ENCODE results near the gene CDKN3.
A peak's percentile ranks its signal among the peaks of the same experiment; 100 is the strongest.
"Not testable (repeated sequence)": the region's sequence is repeated elsewhere in the genome, so short reads cannot be mapped to it uniquely, and the experiment has no call there.

Gene CDKN3

GRCh38 chr14:54424479-54424901 lies 27.7 kb downstream of the CDKN3 start:
- no peak overlapping the region for H3K27ac Mint-ChIP-seq
- no peaks in the 10 kb centered on the region for H3K4me1 Mint-ChIP-seq
- no peaks in the 10 kb centered on the region for H3K9me3 Mint-ChIP-seq
- no peaks in the 10 kb centered on the region for H3K27me3 Mint-ChIP-seq
- H3K36me3 Mint-ChIP-seq = peaks cover 40% of the 10 kb centered on the region
- no peak for DNase-seq
- CTCF ChIA-PET = interaction anchor here (0.7 to 2.3 kb wide), 3 partner anchors 11 to 1998 kb away, joined by 3 to 4 read pairs (median 3); no protein-coding TSS in a partner anchor
- H3K4me3 Mint-ChIP-seq = no peak overlapping the region

GRCh38 chr14:54425068-54425467 lies 28.3 kb downstream of the CDKN3 start:
- Mint-ChIP-seq H3K4me1 (no peaks in the 10 kb centered on the region), H3K27ac (no peak overlapping the region), H3K4me3 (no peak overlapping the region), H3K27me3 (no peaks in the 10 kb centered on the region), H3K9me3 (no peaks in the 10 kb centered on the region), H3K36me3 (peaks cover 39% of the 10 kb centered on the region)
- CTCF ChIA-PET = interaction anchor here (2.3 kb wide), 1 partner anchor 10 kb away, joined by 4 read pairs; no protein-coding TSS in a partner anchor
- DNase-seq = no peak

- no peaks in the 10 kb centered on the region for H3K27me3 Mint-ChIP-seq
- H3K4me3 Mint-ChIP-seq = no peak overlapping the region
- CTCF ChIA-PET = no interaction called here
- peaks cover 35% of the 10 kb centered on the region for H3K36me3 Mint-ChIP-seq
- H3K27ac Mint-ChIP-seq = peak overlapping the region; percentile 12
- DNase-seq = no peak
- H3K4me1 Mint-ChIP-seq = no peaks in the 10 kb centered on the region
- no peaks in the 10 kb centered on the region for H3K9me3 Mint-ChIP-seq
Measured at GRCh38 chr14:54425537-54426274, 28.9 kb downstream of the CDKN3 start.

- Mint-ChIP-seq H3K36me3 (peaks cover 40% of the 10 kb centered on the region), H3K27ac (no peak overlapping the region), H3K4me1 (no peaks in the 10 kb centered on the region), H3K9me3 (no peaks in the 10 kb centered on the region), H3K4me3 (no peak overlapping the region), H3K27me3 (no peaks in the 10 kb centered on the region)
- DNase-seq = no peak
- CTCF ChIA-PET = no interaction called here
Measured at GRCh38 chr14:54427871-54428270, 31.1 kb downstream of the CDKN3 start.

GRCh38 chr14:54428527-54428926 lies 31.7 kb downstream of the CDKN3 start:
- CTCF ChIA-PET = interaction anchor here (0.7 kb wide), 1 partner anchor 80 kb away, joined by 3 read pairs; no protein-coding TSS in a partner anchor
- DNase-seq = no peak
- Mint-ChIP-seq H3K4me3 (no peak overlapping the region), H3K9me3 (no peaks in the 10 kb centered on the region), H3K4me1 (no peaks in the 10 kb centered on the region), H3K27ac (no peak overlapping the region), H3K27me3 (no peaks in the 10 kb centered on the region), H3K36me3 (peaks cover 43% of the 10 kb centered on the region)

- peaks cover 45% of the 10 kb centered on the region for H3K36me3 Mint-ChIP-seq
Measured at GRCh38 chr14:54435500-54435981, 38.7 kb downstream of the CDKN3 start.

GRCh38 chr14:54437954-54438353 lies 41.1 kb downstream of the CDKN3 start:
- H3K36me3 Mint-ChIP-seq = peaks cover 36% of the 10 kb centered on the region
- not testable (repeated sequence) for H3K9me3 Mint-ChIP-seq, DNase-seq, H3K4me3 Mint-ChIP-seq, H3K27ac Mint-ChIP-seq, H3K27me3 Mint-ChIP-seq
- CTCF ChIA-PET = interaction anchor here (0.6 to 1.3 kb wide), 2 partner anchors 31 to 1193 kb away, joined by 3 to 4 read pairs; no protein-coding TSS in a partner anchor
- peaks cover 61% of the 10 kb centered on the region for H3K4me1 Mint-ChIP-seq

More at GRCh38 chr14:54435500-54435981, 38.7 kb downstream of the CDKN3 start:
- H3K4me3 Mint-ChIP-seq = no peak overlapping the region
- H3K9me3 Mint-ChIP-seq = no peaks in the 10 kb centered on the region
- H3K27ac Mint-ChIP-seq = no peak overlapping the region
- no peaks in the 10 kb centered on the region for H3K27me3 Mint-ChIP-seq
- no peak for DNase-seq
- H3K4me1 Mint-ChIP-seq = peaks cover 51% of the 10 kb centered on the region
- CTCF ChIA-PET = interaction anchor here (0.6 to 1.3 kb wide), 4 partner anchors 11 to 1694 kb away, joined by 3 to 4 read pairs (median 3); no protein-coding TSS in a partner anchor

GRCh38 chr14:54438703-54439102 lies 41.9 kb downstream of the CDKN3 start:
- peaks cover 61% of the 10 kb centered on the region for H3K4me1 Mint-ChIP-seq
- no peaks in the 10 kb centered on the region for H3K9me3 Mint-ChIP-seq
- CTCF ChIA-PET = no interaction called here

GRCh38 chr14:54440037-54440436 lies 43.2 kb downstream of the CDKN3 start:
- peak overlapping the region; percentile 90 for H3K27ac Mint-ChIP-seq
- DNase-seq = no peak
- no peaks in the 10 kb centered on the region for H3K9me3 Mint-ChIP-seq
- peaks cover 52% of the 10 kb centered on the region for H3K4me1 Mint-ChIP-seq
- H3K36me3 Mint-ChIP-seq = peaks cover 25% of the 10 kb centered on the region
- H3K27me3 Mint-ChIP-seq = peaks cover 13% of the 10 kb centered on the region
- CTCF ChIA-PET = interaction anchor here (0.6 kb wide), 1 partner anchor 8 kb away, joined by 3 read pairs; no protein-coding TSS in a partner anchor
- H3K4me3 Mint-ChIP-seq = peak overlapping the region; percentile 91

More at GRCh38 chr14:54438703-54439102, 41.9 kb downstream of the CDKN3 start:
- Mint-ChIP-seq H3K36me3 (peaks cover 33% of the 10 kb centered on the region), H3K27ac (no peak overlapping the region), H3K4me3 (no peak overlapping the region), H3K27me3 (no peaks in the 10 kb centered on the region)
- DNase-seq = no peak

- no peak for DNase-seq
- H3K36me3 Mint-ChIP-seq = peaks cover 21% of the 10 kb centered on the region
- no peaks in the 10 kb centered on the region for H3K9me3 Mint-ChIP-seq
- peaks cover 14% of the 10 kb centered on the region for H3K27me3 Mint-ChIP-seq
- H3K4me3 Mint-ChIP-seq = peak overlapping the region; percentile 91
- H3K4me1 Mint-ChIP-seq = peaks cover 49% of the 10 kb centered on the region
- peak overlapping the region; percentile 90 for H3K27ac Mint-ChIP-seq
- CTCF ChIA-PET = no interaction called here
Measured at GRCh38 chr14:54440476-54440872, 43.7 kb downstream of the CDKN3 start.

GRCh38 chr14:54440873-54441868 lies 44.4 kb downstream of the CDKN3 start, which contains the start of gene CNIH1:
TSS of gene CNIH1 (minus strand) at chr14:54441374. CDS start at chr14:54441327, 47 bp downstream.
- peak; percentile 93 for DNase-seq
- Mint-ChIP-seq H3K27ac (peak within 1 kb of the TSS; percentile 91), H3K36me3 (peaks cover 16% of the 10 kb centered on the region), H3K4me3 (peak within 1 kb of the TSS; percentile 91), H3K27me3 (peaks cover 17% of the 10 kb centered on the region), H3K9me3 (no peaks in the 10 kb centered on the region), H3K4me1 (peaks cover 43% of the 10 kb centered on the region)
- CTCF ChIA-PET = interaction anchor here (1.0 kb wide), 1 partner anchor 250 kb away, joined by 3 read pairs; no protein-coding TSS in a partner anchor

- H3K4me1 Mint-ChIP-seq = peaks cover 32% of the 10 kb centered on the region
- not testable (repeated sequence) for H3K9me3 Mint-ChIP-seq, H3K27ac Mint-ChIP-seq, H3K4me3 Mint-ChIP-seq, DNase-seq
- H3K36me3 Mint-ChIP-seq = peaks cover 12% of the 10 kb centered on the region
- peaks cover 27% of the 10 kb centered on the region for H3K27me3 Mint-ChIP-seq
- CTCF ChIA-PET = interaction anchor here (1.1 kb wide), 2 partner anchors 13 to 44 kb away, joined by 3 to 4 read pairs; no protein-coding TSS in a partner anchor
Measured at GRCh38 chr14:54442961-54443360, 46.2 kb downstream of the CDKN3 start.

- Mint-ChIP-seq H3K27ac (no peak overlapping the region), H3K4me3 (no peak overlapping the region), H3K36me3 (peaks cover 11% of the 10 kb centered on the region), H3K9me3 (no peaks in the 10 kb centered on the region), H3K27me3 (peaks cover 30% of the 10 kb centered on the region), H3K4me1 (peaks cover 24% of the 10 kb centered on the region)
- CTCF ChIA-PET = no interaction called here
- DNase-seq = no peak
Measured at GRCh38 chr14:54443981-54444380, 47.2 kb downstream of the CDKN3 start.

GRCh38 chr14:54444681-54445080 lies 47.9 kb downstream of the CDKN3 start:
- CTCF ChIA-PET = no interaction called here
- Mint-ChIP-seq H3K9me3 (no peaks in the 10 kb centered on the region), H3K27ac (no peak overlapping the region), H3K27me3 (peaks cover 34% of the 10 kb centered on the region), H3K4me1 (peaks cover 19% of the 10 kb centered on the region), H3K4me3 (no peak overlapping the region), H3K36me3 (peaks cover 10% of the 10 kb centered on the region)
- no peak for DNase-seq
